Liver (tissue), 9 donors: ENCODE results near the gene CLK1. TPM values are rescaled to one million over a fixed set of nuclear protein-coding genes. Genes with fewer than 3 reads are reported as not detected.

Experiments
- DNase-seq: peaks from one replicate; pipeline ENCODE4 v3.0.0-alpha.2; 2017; ENCODE audit warnings: low spot score
- H3K27ac ChIP-seq, 2 donors: one replicate each; pipeline ENCODE4 v1.7.0; 2013; ENCODE audit warnings: inconsistent platforms in 2 of 2, low read length in 2 of 2, control low read depth in 1 of 2, low read depth in 1 of 2, mild to moderate bottlenecking in 1 of 2
- H3K27me3 ChIP-seq, 4 donors: one replicate each; pipeline versions ENCODE4 v1.6.1 to v1.7.0; 2013; ENCODE audit warnings: low read length in 3 of 4, inconsistent platforms in 1 of 4, mild to moderate bottlenecking in 1 of 4, moderate library complexity in 1 of 4; ENCODE audit not compliant: control insufficient read depth in 4 of 4, insufficient read depth in 4 of 4
- H3K36me3 ChIP-seq, 4 donors: one replicate each; pipeline versions ENCODE4 v1.6.1 to v1.7.0; 2013; ENCODE audit warnings: low read length in 3 of 4, mild to moderate bottlenecking in 3 of 4, low read depth in 1 of 4, moderate library complexity in 1 of 4; ENCODE audit not compliant: control insufficient read depth in 4 of 4, insufficient read depth in 3 of 4
- H3K4me1 ChIP-seq, 4 donors: one replicate each; pipeline versions ENCODE4 v1.6.1 to v1.7.0; 2013; ENCODE audit warnings: low read length in 3 of 4, mild to moderate bottlenecking in 3 of 4, moderate library complexity in 1 of 4; ENCODE audit not compliant: control insufficient read depth in 4 of 4, insufficient read depth in 4 of 4
- H3K4me3 ChIP-seq, 3 donors: one replicate each; pipeline versions ENCODE4 v1.6.1 to v1.7.0; 2013; ENCODE audit warnings: low read length in 3 of 3, control low read depth in 1 of 3, low read depth in 1 of 3, mild to moderate bottlenecking in 1 of 3
- H3K9ac ChIP-seq, 2 donors: one replicate each; pipeline ENCODE4 v1.7.0; 2013; ENCODE audit warnings: low read length in 2 of 2, mild to moderate bottlenecking in 2 of 2, moderate library complexity in 2 of 2, control low read depth in 1 of 2, low read depth in 1 of 2
- H3K9me3 ChIP-seq, 4 donors: one replicate each; pipeline versions ENCODE4 v1.6.1 to v1.7.0; 2013; ENCODE audit warnings: low read length in 3 of 4; ENCODE audit not compliant: control insufficient read depth in 4 of 4
- ATF3 ChIP-seq: IDR thresholded peaks from 2 replicates; pipeline ENCODE4 v1.6.1; 2016; ENCODE audit warnings: antibody characterized with exemption
- EGR1 ChIP-seq, 2 donors: IDR thresholded peaks; 2 replicates each; pipeline ENCODE4 v1.6.1; 2016 to 2018; ENCODE audit warnings: antibody characterized with exemption in 2 of 2, low read depth in 2 of 2
- FOXA1 ChIP-seq: IDR thresholded peaks from 2 replicates; pipeline ENCODE4 v1.6.1; 2016; ENCODE audit warnings: antibody characterized with exemption
- FOXA2 ChIP-seq: IDR thresholded peaks from 2 replicates; pipeline ENCODE4 v1.6.1; 2016; ENCODE audit warnings: antibody characterized with exemption
- GABPA ChIP-seq, 2 donors: IDR thresholded peaks in 1 of 2; conservative IDR thresholded peaks in 1 of 2; 2 replicates each; pipeline ENCODE4 v1.6.1; 2016; ENCODE audit warnings: antibody characterized with exemption in 2 of 2, mild to moderate bottlenecking in 1 of 2, moderate library complexity in 1 of 2
- HNF4A ChIP-seq, 2 donors: conservative IDR thresholded peaks; 2 replicates each; pipeline ENCODE4 v1.6.1; 2016; ENCODE audit warnings: antibody characterized with exemption in 2 of 2, mild to moderate bottlenecking in 2 of 2
- HNF4G ChIP-seq: IDR thresholded peaks from 2 replicates; pipeline ENCODE4 v1.6.1; 2016; ENCODE audit warnings: antibody characterized with exemption
- JUND ChIP-seq, 2 donors: IDR thresholded peaks; 2 replicates each; pipeline ENCODE4 v1.6.1; 2016; ENCODE audit warnings: antibody characterized with exemption in 2 of 2
- MAX ChIP-seq: IDR thresholded peaks from 2 replicates; pipeline ENCODE4 v1.6.1; 2016; ENCODE audit warnings: antibody characterized with exemption
- NR2F2 ChIP-seq: IDR thresholded peaks from 2 replicates; pipeline ENCODE4 v1.6.1; 2016; ENCODE audit warnings: antibody characterized with exemption
- REST ChIP-seq: IDR thresholded peaks from 2 replicates; pipeline ENCODE4 v1.6.1; 2016; ENCODE audit warnings: antibody characterized with exemption, mild to moderate bottlenecking
- RXRA ChIP-seq, 2 donors: IDR thresholded peaks; 2 replicates each; pipeline ENCODE4 v1.6.1; 2017 to 2018; ENCODE audit warnings: antibody characterized with exemption in 2 of 2, mild to moderate bottlenecking in 1 of 2
- SP1 ChIP-seq: IDR thresholded peaks from 2 replicates; pipeline ENCODE4 v1.6.1; 2018; ENCODE audit warnings: antibody characterized with exemption, mild to moderate bottlenecking
- TAF1 ChIP-seq: conservative IDR thresholded peaks from 2 replicates; pipeline ENCODE4 v1.6.1; 2016; ENCODE audit warnings: antibody characterized with exemption, mild to moderate bottlenecking
- YY1 ChIP-seq: IDR thresholded peaks from 2 replicates; pipeline ENCODE4 v1.6.1; 2016; ENCODE audit warnings: antibody characterized with exemption, mild to moderate bottlenecking
- ZBTB33 ChIP-seq: IDR thresholded peaks from 2 replicates; pipeline ENCODE4 v1.6.1; 2016; ENCODE audit warnings: antibody characterized with exemption
- WGBS: extraction: QIAGEN DNeasy Blood & Tissue Kit; methylation state at CpG from one replicate; pipeline ENCODE4 v1.1.7; 2013; 5-methylcytosine and 5-hydroxymethylcytosine counted together
- polyA plus RNA-seq, 2 donors: library from polyadenylated mRNA; stranded (reverse) in 1 of 2; unstranded in 1 of 2; fragments of 200-250 nt in 1 of 2; fragments of >200 nt in 1 of 2; fragmentation: Nextera tagmentation in 1 of 2; extraction: Ambion mirVana in 1 of 2; gene quantifications; one replicate each; pipeline versions ENCODE4 v1.2.1 to v1.2.3, GENCODE V29; 2013 to 2015
- total RNA-seq, 2 donors: library from RNA; depleted of rRNA; stranded (reverse); fragments of >200 nt; gene quantifications; one replicate each; pipeline ENCODE4 v1.2.3, GENCODE V29; 2014
- donor health status: healthy.
- donor health status: healthy.
- donor health status: healthy.
- donor health status: healthy.
- donor health status: healthy.

CLK1 gene
- total and polyA plus RNA-seq, 4 donors: 21.2 to 86.3 (median 61.8) TPM

- DNase-seq: no peak
- H3K9ac ChIP-seq: no peak overlapping the region
- H3K4me3 ChIP-seq: no peak overlapping the region
- TF ChIP-seq GABPA (IDR thresholded peaks at IDR 0.05 in 1 of 2, conservative IDR thresholded peaks at IDR 0.05 in 1 of 2) (no peak), FOXA1 (no peak), NR2F2 (no peak), TAF1 (no peak), SP1 (no peak), MAX (no peak), JUND (IDR thresholded peaks at IDR 0.05) (no peak), ZBTB33 (no peak), RXRA (IDR thresholded peaks at IDR 0.05) (no peak), HNF4A (conservative IDR thresholded peaks at IDR 0.05) (no peak), FOXA2 (no peak)
- H3K9me3 ChIP-seq: no peaks in the 10 kb centered on the region
- H3K36me3 ChIP-seq: no peaks in the 10 kb centered on the region
- no peaks in the 10 kb centered on the region for H3K27me3 ChIP-seq
- 94% methylated on average over 5 of the region's 5 CpGs for WGBS
- no peaks in the 10 kb centered on the region for H3K4me1 ChIP-seq
- H3K27ac ChIP-seq: no peak overlapping the region
These were observed 19.3 kb downstream of the CLK1 start for GRCh38 chr2:200845194-200845593.

- Histone ChIP-seq H3K27me3 (no peaks in the 10 kb centered on the region), H3K4me1 (no peaks in the 10 kb centered on the region), H3K4me3 (no peak overlapping the region), H3K36me3 (no peaks in the 10 kb centered on the region), H3K9ac (no peak overlapping the region), H3K27ac (no peak overlapping the region), H3K9me3 (no peaks in the 10 kb centered on the region)
- DNase-seq: no peak
- no peak for TF ChIP-seq EGR1 (IDR thresholded peaks at IDR 0.05; ENCODE audit: low read depth in 2 of 2)
- TF ChIP-seq HNF4A (conservative IDR thresholded peaks at IDR 0.05): no peak
- no peak for TF ChIP-seq HNF4G
- TF ChIP-seq YY1: no peak
- TF ChIP-seq ZBTB33: no peak
- TF ChIP-seq FOXA1: no peak
- TF ChIP-seq RXRA (IDR thresholded peaks at IDR 0.05): no peak
- no peak for TF ChIP-seq REST
- TF ChIP-seq GABPA (IDR thresholded peaks at IDR 0.05 in 1 of 2, conservative IDR thresholded peaks at IDR 0.05 in 1 of 2): no peak
- no peak for TF ChIP-seq SP1
- TF ChIP-seq NR2F2: no peak
- no peak for TF ChIP-seq ATF3
- 94% methylated on average over 24 of the region's 24 CpGs for WGBS
These were observed 20.2 kb downstream of the CLK1 start for GRCh38 chr2:200843993-200844948.
